NCI-H526 (cell line): ENCODE data around the gene IRX1.

Experiments used
- DNase-seq, 2 experiments: peaks; one replicate each; lab custom pipeline; 2025; lab: John Stamatoyannopoulos, UW

IRX1 gene

DNA sequence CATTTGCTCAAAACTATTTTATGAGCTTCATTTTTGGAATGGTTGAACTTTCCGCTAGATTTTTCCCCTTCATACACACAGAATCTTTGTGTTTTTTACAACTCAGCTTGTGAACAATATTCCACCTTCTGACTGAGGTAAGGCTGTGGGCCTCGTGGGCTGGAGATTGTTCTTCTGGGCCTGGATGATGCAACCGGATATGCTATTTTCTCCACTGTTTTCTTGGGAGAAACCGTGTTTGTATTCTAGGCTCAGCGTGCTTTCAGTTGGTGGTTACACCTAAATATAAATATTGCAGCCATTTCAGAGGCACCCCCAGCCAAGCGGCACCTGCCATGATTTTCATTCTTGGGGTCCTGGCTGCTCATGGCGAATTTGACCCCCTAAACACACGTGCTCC, 55.2 kb downstream of the IRX1 start:
- no peak for DNase-seq
